ENCODE measurements around the gene DENND1A.
"Not testable (repeated sequence)": the region's sequence is repeated elsewhere in the genome, so short reads cannot be mapped to it uniquely, and the experiment has no call there.

The DENND1A gene

DNA sequence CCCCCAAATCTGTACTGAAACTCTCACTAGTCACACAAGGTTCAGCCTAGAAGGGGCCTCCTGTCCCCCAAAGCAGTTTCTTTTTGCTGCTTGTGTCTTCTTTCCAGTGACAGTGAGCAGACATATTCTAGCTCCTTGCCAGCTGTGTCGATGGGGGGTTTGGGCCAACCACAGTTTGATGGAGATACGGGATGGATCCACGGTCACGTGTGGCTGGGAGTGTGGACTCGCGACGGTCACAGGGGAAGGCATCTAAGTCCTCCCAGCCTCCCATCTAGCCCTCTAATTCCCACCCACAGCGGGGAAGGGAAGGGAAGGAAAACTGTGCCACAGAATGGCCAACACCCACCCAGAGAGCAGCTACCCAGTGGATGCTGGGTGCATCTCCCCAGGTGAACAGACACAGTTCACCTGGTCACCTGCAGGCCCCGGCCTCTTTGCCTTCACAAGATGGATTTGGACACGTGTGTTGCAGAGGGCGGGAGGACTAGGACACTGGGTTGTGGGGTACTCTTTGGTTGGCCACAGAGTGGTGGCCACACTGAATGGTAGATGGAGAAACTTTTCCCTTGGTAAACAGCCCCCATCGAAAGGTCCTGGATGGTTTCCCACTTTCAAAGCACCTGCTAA lies 519.5 kb downstream of the DENND1A start:
- DNase-seq (ENCODE audit: low spot score), result no peak

GRCh38 chr9:123408313-123409262 lies 521.3 kb downstream of the DENND1A start:
- no peak for DNase-seq (ENCODE audit: low spot score)

DNA sequence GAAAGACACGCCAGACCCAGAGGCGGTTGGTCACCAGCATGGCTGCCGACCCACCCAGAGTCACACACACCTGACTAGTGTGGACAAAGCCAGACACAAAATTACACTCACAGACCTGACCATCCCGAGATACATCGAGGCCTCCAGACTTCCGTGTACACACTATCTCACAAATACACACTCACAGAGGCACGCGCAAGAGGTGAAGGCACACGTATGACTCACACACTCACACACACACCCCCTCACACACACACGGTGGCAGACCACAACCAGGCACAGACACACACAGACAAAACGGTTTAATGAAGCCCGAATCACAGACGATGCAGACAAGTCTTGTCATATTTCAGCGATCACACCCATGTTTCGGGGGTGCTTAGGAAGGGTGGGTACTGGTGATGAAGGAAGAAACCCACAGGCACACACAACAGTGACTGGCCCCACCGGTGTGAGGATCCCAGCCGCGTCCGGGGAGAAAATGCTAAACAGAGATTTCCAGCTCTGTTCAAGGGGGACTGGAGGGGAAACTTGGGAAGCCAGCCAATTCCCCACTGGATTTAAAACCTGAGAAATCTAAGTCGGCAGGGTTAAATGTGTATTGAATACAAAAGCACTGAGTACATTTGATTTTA lies 522.6 kb downstream of the DENND1A start:
- no peak for DNase-seq (ENCODE audit: low spot score)

- DNase-seq (ENCODE audit: low spot score), result no peak
Observed at GRCh38 chr9:123406691-123407216, 523.2 kb downstream of the DENND1A start.

DNA sequence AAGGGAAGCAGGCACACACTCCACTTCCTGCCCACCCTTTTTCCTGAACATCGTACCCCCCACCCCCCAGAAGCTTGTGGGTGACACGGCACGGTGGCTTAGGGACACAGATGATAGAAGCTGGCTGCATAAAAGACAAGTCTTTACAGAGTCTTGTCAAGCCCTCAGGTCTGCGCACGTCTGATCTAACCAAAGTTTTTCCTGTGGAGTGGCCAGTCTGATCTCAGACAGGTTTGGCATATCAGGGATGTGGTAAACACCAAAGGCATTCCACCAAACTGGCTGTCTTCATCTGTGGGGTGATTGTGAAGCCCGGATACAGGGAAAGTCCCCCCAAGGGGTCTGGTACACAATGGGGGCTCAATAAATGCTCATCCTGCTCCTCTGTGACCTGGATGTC lies 523.9 kb downstream of the DENND1A start:
- no peak for DNase-seq (ENCODE audit: low spot score)

- DNase-seq (ENCODE audit: low spot score), result no peak
Observed at GRCh38 chr9:123402981-123403509, 526.9 kb downstream of the DENND1A start.

GRCh38 chr9:123401879-123402513 lies 527.9 kb downstream of the DENND1A start:
- DNase-seq (ENCODE audit: low spot score), result peak; percentile 88

DNA sequence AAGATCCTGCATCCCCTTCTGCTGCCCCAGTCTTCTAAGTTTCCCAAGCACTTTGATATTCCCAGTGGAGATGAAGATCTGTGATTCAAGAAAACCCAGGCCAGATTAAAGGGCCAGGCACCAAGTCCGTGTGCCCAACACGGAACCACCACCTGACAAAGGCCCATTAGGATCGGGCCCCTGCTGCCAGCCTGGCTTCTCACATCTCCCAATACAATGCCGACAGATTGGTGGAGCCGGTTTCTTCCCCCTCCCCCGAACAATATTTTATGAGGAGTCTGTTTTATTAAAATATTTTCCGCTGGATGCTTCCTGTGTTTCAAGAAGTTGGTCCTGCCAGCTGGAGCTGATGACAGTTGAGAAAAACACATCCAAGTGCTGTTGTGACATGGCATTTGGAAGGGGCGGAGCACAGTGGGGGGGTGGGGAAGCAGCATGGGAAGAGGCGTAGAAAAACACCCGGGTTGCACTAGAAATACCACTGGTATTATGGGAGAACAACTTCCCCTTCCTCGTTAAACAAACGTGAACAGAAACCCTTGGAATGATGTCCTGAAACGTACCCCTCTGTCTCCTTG lies 528.9 kb downstream of the DENND1A start:
- no peak for DNase-seq (ENCODE audit: low spot score)

GRCh38 chr9:123399803-123400378 lies 530.0 kb downstream of the DENND1A start:
- DNase-seq (ENCODE audit: low spot score), result peak; percentile 85

DNA sequence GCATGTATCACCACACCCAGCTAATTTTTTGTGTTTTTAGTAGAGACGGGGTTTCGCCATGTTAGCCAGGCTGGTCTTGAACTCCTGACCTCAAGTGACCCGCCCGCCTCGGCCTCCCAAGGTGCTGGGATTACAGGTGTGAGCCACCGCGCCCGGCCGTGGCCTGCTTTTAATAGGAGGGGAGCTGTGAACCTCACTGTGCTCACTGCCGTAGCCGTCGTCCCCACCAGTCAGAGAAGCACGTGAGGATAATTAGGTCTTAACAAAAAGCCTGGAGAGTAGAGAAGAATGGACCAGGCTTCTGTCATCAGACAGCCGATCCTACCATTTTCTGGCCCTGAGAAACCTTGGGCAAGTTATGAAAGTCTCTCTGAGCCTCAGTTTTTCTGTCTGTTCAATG lies 531.0 kb downstream of the DENND1A start:
- not testable (repeated sequence) for DNase-seq (ENCODE audit: low spot score)

GRCh38 chr9:123397975-123398374 lies 532.0 kb downstream of the DENND1A start:
- DNase-seq (ENCODE audit: low spot score), result no peak

DNA sequence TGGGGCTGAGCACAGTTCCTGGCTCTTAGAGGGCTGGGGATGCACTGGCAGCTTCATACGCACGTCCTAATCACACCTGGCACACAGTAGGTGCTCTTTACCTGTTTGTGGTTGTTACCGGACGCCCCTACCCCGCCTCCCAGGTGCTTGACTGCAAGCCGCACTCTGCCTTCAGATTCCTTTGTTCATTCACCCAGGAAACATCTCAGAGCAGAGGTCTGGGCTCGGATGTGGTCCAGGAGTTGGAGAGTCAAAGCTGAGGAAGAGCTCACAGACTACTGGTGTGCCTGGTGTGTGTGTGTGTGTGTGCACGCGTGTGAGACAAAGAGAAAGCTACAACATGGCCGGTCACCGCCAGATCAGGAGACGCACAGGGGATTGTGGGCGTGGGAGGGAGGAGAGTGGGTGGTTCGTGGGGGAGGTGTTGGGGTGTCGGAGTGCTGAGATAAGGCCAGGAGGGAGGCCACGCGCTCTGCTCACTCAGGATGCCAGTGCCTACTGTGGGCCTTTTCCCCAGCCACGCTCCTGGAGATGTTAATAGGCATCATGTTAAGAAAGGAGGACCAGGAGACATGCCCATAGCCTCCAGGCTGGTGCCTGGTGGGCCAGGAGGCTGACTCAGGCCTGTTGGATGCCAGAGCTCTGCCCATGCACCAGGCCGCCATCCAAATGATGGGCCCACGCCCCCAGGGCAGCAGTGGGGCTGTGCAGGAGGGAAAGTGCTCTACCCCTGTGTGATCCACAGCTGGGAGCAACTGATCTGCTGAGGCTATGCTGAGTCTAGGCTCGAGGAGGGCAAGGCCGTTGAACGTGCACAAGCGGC lies 534.0 kb downstream of the DENND1A start:
- no peak for DNase-seq (ENCODE audit: low spot score)

- DNase-seq (ENCODE audit: low spot score), result no peak
Observed at GRCh38 chr9:123395276-123395688, 534.6 kb downstream of the DENND1A start.

- DNase-seq (ENCODE audit: low spot score), result no peak
Observed at GRCh38 chr9:123394291-123395235, 535.4 kb downstream of the DENND1A start.

GRCh38 chr9:123392802-123393201 lies 537.1 kb downstream of the DENND1A start:
- no peak for DNase-seq (ENCODE audit: low spot score)

DNA sequence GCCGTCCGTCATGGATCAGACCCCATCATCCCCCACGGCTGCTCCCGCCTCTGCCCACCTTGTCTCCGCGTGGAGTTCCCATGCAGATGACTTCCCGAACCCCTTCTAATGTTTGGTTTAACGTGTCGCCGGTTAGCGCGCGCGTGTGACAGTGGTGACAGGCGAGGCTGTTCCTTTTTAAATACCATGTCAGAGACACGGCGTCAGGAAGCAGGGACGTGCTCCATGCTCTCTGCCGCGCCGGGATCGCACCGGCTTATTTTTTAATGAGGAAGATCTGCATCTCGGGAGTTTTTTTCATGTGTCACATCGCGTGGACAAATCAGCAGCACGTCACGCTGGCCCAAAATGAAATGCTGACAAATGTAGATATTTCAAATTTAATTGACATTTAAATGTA lies 538.0 kb downstream of the DENND1A start:
- DNase-seq (ENCODE audit: low spot score), result no peak

DNA sequence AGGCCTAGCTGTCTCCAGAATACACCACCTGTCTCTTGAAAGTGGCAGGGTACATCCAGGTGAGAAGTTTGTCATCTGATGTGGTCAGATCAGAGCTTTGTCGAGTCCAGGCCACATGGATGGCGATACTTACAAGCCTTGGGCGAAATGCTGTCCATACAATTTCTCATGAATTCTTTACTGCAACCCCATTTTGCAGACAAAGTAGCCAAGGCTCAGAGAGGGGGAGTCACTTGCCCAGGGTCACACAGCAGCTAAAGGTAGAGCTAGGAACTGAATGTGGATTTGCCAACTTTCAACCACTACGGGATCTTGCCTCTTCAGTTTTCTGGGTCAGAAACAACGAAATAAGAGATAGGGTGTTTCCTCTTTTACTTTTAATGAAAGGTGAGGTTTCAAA lies 538.7 kb downstream of the DENND1A start:
- no peak for DNase-seq (ENCODE audit: low spot score)

- DNase-seq (ENCODE audit: low spot score), result no peak
Observed at GRCh38 chr9:123390337-123391135, 539.4 kb downstream of the DENND1A start.
